Measurements from ENCODE around the gene APBA3.

DNA sequence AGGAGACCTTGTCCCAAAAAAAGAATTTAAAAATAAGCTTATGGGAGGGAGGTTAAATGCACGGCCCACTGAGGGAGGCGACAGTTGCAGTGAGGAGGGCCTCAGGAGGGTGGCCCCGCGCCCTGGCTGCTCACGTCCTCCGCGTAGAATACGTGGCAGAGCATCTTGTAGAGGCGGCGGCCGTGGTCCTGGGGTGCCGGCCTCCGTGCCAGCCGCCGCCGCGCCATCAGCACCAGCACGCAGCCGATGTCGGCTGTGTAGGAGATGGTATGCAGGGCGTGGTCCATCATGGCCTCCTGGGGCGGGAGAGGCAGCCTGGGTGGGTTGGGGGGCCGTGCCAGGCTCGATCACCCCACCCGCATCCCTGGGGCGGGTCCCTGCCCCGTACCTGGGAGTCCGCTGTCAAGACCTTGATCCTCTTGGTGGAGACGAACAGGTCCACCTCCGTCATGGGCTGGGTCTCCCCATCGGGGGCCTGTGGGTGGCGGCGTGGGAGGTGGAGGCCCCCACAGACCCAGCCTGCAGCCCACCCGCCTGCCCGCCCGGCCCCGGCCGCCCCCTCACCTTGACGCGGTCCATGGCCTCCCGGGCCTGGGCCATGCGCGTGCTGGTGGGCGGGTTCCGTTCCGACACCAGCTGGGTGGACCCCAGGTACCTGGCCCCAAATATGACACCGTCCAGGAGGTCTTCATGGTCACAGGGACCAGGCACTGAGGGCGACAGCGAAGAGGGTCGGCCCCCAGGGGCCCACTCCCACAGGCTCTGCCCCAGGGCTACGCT lies 7.7 kb downstream of the APBA3 start:
- TF ChIP-seq, protein P1, sequence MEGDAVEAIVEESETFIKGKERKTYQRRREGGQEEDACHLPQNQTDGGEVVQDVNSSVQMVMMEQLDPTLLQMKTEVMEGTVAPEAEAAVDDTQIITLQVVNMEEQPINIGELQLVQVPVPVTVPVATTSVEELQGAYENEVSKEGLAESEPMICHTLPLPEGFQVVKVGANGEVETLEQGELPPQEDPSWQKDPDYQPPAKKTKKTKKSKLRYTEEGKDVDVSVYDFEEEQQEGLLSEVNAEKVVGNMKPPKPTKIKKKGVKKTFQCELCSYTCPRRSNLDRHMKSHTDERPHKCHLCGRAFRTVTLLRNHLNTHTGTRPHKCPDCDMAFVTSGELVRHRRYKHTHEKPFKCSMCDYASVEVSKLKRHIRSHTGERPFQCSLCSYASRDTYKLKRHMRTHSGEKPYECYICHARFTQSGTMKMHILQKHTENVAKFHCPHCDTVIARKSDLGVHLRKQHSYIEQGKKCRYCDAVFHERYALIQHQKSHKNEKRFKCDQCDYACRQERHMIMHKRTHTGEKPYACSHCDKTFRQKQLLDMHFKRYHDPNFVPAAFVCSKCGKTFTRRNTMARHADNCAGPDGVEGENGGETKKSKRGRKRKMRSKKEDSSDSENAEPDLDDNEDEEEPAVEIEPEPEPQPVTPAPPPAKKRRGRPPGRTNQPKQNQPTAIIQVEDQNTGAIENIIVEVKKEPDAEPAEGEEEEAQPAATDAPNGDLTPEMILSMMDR (conservative IDR thresholded peaks at IDR 0.05; ENCODE audit: low read depth, low read length) = no peak
- TF ChIP-seq POLR2A (IDR thresholded peaks at IDR 0.05; ENCODE audit: low read depth, low read length) (no peak), CEBPB (IDR thresholded peaks at IDR 0.05; ENCODE audit: low read depth, low read length) (no peak), RFX5 (IDR thresholded peaks at IDR 0.05; ENCODE audit: low read depth, low read length) (no peak)
- TF ChIP-seq, protein P2, sequence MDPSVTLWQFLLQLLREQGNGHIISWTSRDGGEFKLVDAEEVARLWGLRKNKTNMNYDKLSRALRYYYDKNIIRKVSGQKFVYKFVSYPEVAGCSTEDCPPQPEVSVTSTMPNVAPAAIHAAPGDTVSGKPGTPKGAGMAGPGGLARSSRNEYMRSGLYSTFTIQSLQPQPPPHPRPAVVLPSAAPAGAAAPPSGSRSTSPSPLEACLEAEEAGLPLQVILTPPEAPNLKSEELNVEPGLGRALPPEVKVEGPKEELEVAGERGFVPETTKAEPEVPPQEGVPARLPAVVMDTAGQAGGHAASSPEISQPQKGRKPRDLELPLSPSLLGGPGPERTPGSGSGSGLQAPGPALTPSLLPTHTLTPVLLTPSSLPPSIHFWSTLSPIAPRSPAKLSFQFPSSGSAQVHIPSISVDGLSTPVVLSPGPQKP (IDR thresholded peaks at IDR 0.05; ENCODE audit: borderline replicate concordance, low read depth, low read length) = no peak
